ENCODE measurements around the gene HCAR2.
"Not testable (repeated sequence)": the region's sequence is repeated elsewhere in the genome, so short reads cannot be mapped to it uniquely, and the experiment has no call there.

HCAR2 gene

GRCh38 chr12:122684297-122684813, 18.8 kb downstream of the HCAR2 start:
- H3K4me3 ChIP-seq (ENCODE audit: insufficient read depth in 1 of 2, low read depth in 1 of 2, low read length in 2 of 2): no peak overlapping the region
- H3K9ac ChIP-seq (ENCODE audit: low read length): no peak overlapping the region
- no peak overlapping the region for H3K23ac ChIP-seq (ENCODE audit: low read length in 2 of 2)
- H2BK15ac ChIP-seq (ENCODE audit: low read depth, poor library complexity, severe bottlenecking): no peak overlapping the region
- no peak overlapping the region for H3K18ac ChIP-seq (ENCODE audit: low read depth in 1 of 2, low read length in 2 of 2)
- H2AFZ ChIP-seq (ENCODE audit: low read depth, low read length): no peak overlapping the region
- H3K14ac ChIP-seq (ENCODE audit: low read length in 2 of 2): no peak overlapping the region
- H2AK5ac ChIP-seq (ENCODE audit: low read length, severe bottlenecking): no peak overlapping the region
- no peak overlapping the region for H4K8ac ChIP-seq (ENCODE audit: low read length)
- H3K9me3 ChIP-seq (ENCODE audit: control insufficient read depth, low read length): no peaks in the 10 kb centered on the region
- H2BK5ac ChIP-seq (ENCODE audit: low read depth, low read length, poor library complexity, severe bottlenecking): no peak overlapping the region
- H3K27me3 ChIP-seq (ENCODE audit: control insufficient read depth in 1 of 2, insufficient read depth in 1 of 2, low read length in 2 of 2): no peaks in the 10 kb centered on the region
- H4K91ac ChIP-seq (ENCODE audit: low read length): no peak overlapping the region
- H2BK120ac ChIP-seq (ENCODE audit: low read depth, low read length): no peak overlapping the region
- no peak for DNase-seq
- WGBS: 97% methylated on average over 4 of the region's 5 CpGs
- no peak overlapping the region for H3K27ac ChIP-seq (ENCODE audit: low read length, poor library complexity, severe bottlenecking)
- no peak overlapping the region for H2BK12ac ChIP-seq (ENCODE audit: low read length in 2 of 2)
- H3K4ac ChIP-seq (ENCODE audit: low read depth in 1 of 2, low read length in 2 of 2): no peak overlapping the region
- H3K79me1 ChIP-seq (replicated peaks; ENCODE audit: low read length, poor library complexity, severe bottlenecking): no peaks in the 10 kb centered on the region
- peaks cover 3% of the 10 kb centered on the region for H3K4me1 ChIP-seq (ENCODE audit: control insufficient read depth, insufficient read depth, low read depth, low read length)
- H3K36me3 ChIP-seq (ENCODE audit: control insufficient read depth in 1 of 2, insufficient read depth in 2 of 2, low read depth in 1 of 2, low read length in 2 of 2): no peaks in the 10 kb centered on the region
- no peak overlapping the region for H3K4me2 ChIP-seq (ENCODE audit: low read length, poor library complexity, severe bottlenecking)

- 91% methylated on average over 4 of the region's 4 CpGs for WGBS
- H2BK15ac ChIP-seq (ENCODE audit: low read depth, poor library complexity, severe bottlenecking): no peak overlapping the region
Measured at GRCh38 chr12:122681814-122682213, 21.3 kb downstream of the HCAR2 start.

GRCh38 chr12:122680989-122681388, 22.2 kb downstream of the HCAR2 start:
- H3K18ac ChIP-seq (ENCODE audit: low read depth in 1 of 2, low read length in 2 of 2): not testable (repeated sequence)
- 89% methylated on average over 6 of the region's 6 CpGs for WGBS

More at GRCh38 chr12:122681814-122682213, 21.3 kb downstream of the HCAR2 start:
- H2BK120ac ChIP-seq (ENCODE audit: low read depth, low read length): no peak overlapping the region
- no peak overlapping the region for H4K8ac ChIP-seq (ENCODE audit: low read length)
- no peaks in the 10 kb centered on the region for H3K79me1 ChIP-seq (replicated peaks; ENCODE audit: low read length, poor library complexity, severe bottlenecking)
- no peaks in the 10 kb centered on the region for H3K36me3 ChIP-seq (ENCODE audit: control insufficient read depth in 1 of 2, insufficient read depth in 2 of 2, low read depth in 1 of 2, low read length in 2 of 2)
- no peak overlapping the region for H3K14ac ChIP-seq (ENCODE audit: low read length in 2 of 2)
- no peak overlapping the region for H2BK5ac ChIP-seq (ENCODE audit: low read depth, low read length, poor library complexity, severe bottlenecking)
- no peak overlapping the region for H4K91ac ChIP-seq (ENCODE audit: low read length)
- H3K4me1 ChIP-seq (ENCODE audit: control insufficient read depth, insufficient read depth, low read depth, low read length): peaks cover 8% of the 10 kb centered on the region
- H2AFZ ChIP-seq (ENCODE audit: low read depth, low read length): no peak overlapping the region
- DNase-seq: peak; percentile 70
- H3K9me3 ChIP-seq (ENCODE audit: control insufficient read depth, low read length): no peaks in the 10 kb centered on the region
- no peak overlapping the region for H3K4me3 ChIP-seq (ENCODE audit: insufficient read depth in 1 of 2, low read depth in 1 of 2, low read length in 2 of 2)
- no peak overlapping the region for H2AK5ac ChIP-seq (ENCODE audit: low read length, severe bottlenecking)
- no peaks in the 10 kb centered on the region for H3K27me3 ChIP-seq (ENCODE audit: control insufficient read depth in 1 of 2, insufficient read depth in 1 of 2, low read length in 2 of 2)
- H3K18ac ChIP-seq (ENCODE audit: low read depth in 1 of 2, low read length in 2 of 2): no peak overlapping the region
- no peak overlapping the region for H3K4me2 ChIP-seq (ENCODE audit: low read length, poor library complexity, severe bottlenecking)
- peak overlapping the region in 1 of 2 experiments; percentile 47 for H2BK12ac ChIP-seq (ENCODE audit: low read length in 2 of 2)
- H3K23ac ChIP-seq (ENCODE audit: low read length in 2 of 2): no peak overlapping the region
- no peak overlapping the region for H3K27ac ChIP-seq (ENCODE audit: low read length, poor library complexity, severe bottlenecking)
- H3K9ac ChIP-seq (ENCODE audit: low read length): no peak overlapping the region
- H3K4ac ChIP-seq (ENCODE audit: low read depth in 1 of 2, low read length in 2 of 2): no peak overlapping the region

GRCh38 chr12:122676781-122677180, 26.4 kb downstream of the HCAR2 start:
- H3K4me3 ChIP-seq (ENCODE audit: insufficient read depth in 1 of 2, low read depth in 1 of 2, low read length in 2 of 2); H3K27me3 ChIP-seq (ENCODE audit: control insufficient read depth in 1 of 2, insufficient read depth in 1 of 2, low read length in 2 of 2); H2BK120ac ChIP-seq (ENCODE audit: low read depth, low read length); H4K8ac ChIP-seq (ENCODE audit: low read length); H3K4me2 ChIP-seq (ENCODE audit: low read length, poor library complexity, severe bottlenecking); H2BK12ac ChIP-seq (ENCODE audit: low read length in 2 of 2); H3K36me3 ChIP-seq (ENCODE audit: control insufficient read depth in 1 of 2, insufficient read depth in 2 of 2, low read depth in 1 of 2, low read length in 2 of 2); H2AFZ ChIP-seq (ENCODE audit: low read depth, low read length); H3K79me1 ChIP-seq (replicated peaks; ENCODE audit: low read length, poor library complexity, severe bottlenecking); H3K27ac ChIP-seq (ENCODE audit: low read length, poor library complexity, severe bottlenecking); H3K4me1 ChIP-seq (ENCODE audit: control insufficient read depth, insufficient read depth, low read depth, low read length); H3K9ac ChIP-seq (ENCODE audit: low read length); H3K4ac ChIP-seq (ENCODE audit: low read depth in 1 of 2, low read length in 2 of 2); H2BK5ac ChIP-seq (ENCODE audit: low read depth, low read length, poor library complexity, severe bottlenecking); DNase-seq; H3K9me3 ChIP-seq (ENCODE audit: control insufficient read depth, low read length); H3K23ac ChIP-seq (ENCODE audit: low read length in 2 of 2); H3K14ac ChIP-seq (ENCODE audit: low read length in 2 of 2); H3K18ac ChIP-seq (ENCODE audit: low read depth in 1 of 2, low read length in 2 of 2): not testable (repeated sequence)
- H4K91ac ChIP-seq (ENCODE audit: low read length): peak overlapping the region; percentile 75
- peak overlapping the region; percentile 7 for H2BK15ac ChIP-seq (ENCODE audit: low read depth, poor library complexity, severe bottlenecking)
- 99% methylated on average over 32 of the region's 32 CpGs for WGBS
- H2AK5ac ChIP-seq (ENCODE audit: low read length, severe bottlenecking): peak overlapping the region; percentile 97

More at GRCh38 chr12:122680989-122681388, 22.2 kb downstream of the HCAR2 start:
- not testable (repeated sequence) for H2BK12ac ChIP-seq (ENCODE audit: low read length in 2 of 2); H3K9ac ChIP-seq (ENCODE audit: low read length); H2BK120ac ChIP-seq (ENCODE audit: low read depth, low read length); H2AFZ ChIP-seq (ENCODE audit: low read depth, low read length); H3K36me3 ChIP-seq (ENCODE audit: control insufficient read depth in 1 of 2, insufficient read depth in 2 of 2, low read depth in 1 of 2, low read length in 2 of 2); H3K27ac ChIP-seq (ENCODE audit: low read length, poor library complexity, severe bottlenecking); H3K79me1 ChIP-seq (replicated peaks; ENCODE audit: low read length, poor library complexity, severe bottlenecking); H4K91ac ChIP-seq (ENCODE audit: low read length); DNase-seq; H3K9me3 ChIP-seq (ENCODE audit: control insufficient read depth, low read length); H3K23ac ChIP-seq (ENCODE audit: low read length in 2 of 2); H2BK5ac ChIP-seq (ENCODE audit: low read depth, low read length, poor library complexity, severe bottlenecking); H3K27me3 ChIP-seq (ENCODE audit: control insufficient read depth in 1 of 2, insufficient read depth in 1 of 2, low read length in 2 of 2); H3K14ac ChIP-seq (ENCODE audit: low read length in 2 of 2); H2BK15ac ChIP-seq (ENCODE audit: low read depth, poor library complexity, severe bottlenecking); H4K8ac ChIP-seq (ENCODE audit: low read length); H3K4me1 ChIP-seq (ENCODE audit: control insufficient read depth, insufficient read depth, low read depth, low read length); H3K4me2 ChIP-seq (ENCODE audit: low read length, poor library complexity, severe bottlenecking); H3K4me3 ChIP-seq (ENCODE audit: insufficient read depth in 1 of 2, low read depth in 1 of 2, low read length in 2 of 2); H3K4ac ChIP-seq (ENCODE audit: low read depth in 1 of 2, low read length in 2 of 2)
- peak overlapping the region; percentile 39 for H2AK5ac ChIP-seq (ENCODE audit: low read length, severe bottlenecking)

Measured in mesenchymal stem cell (in vitro differentiated cells and primary cell).